Glutamatergic neuron (in vitro differentiated cells): ENCODE measurements around the gene IPPK. TPM values are rescaled to one million over a fixed set of nuclear protein-coding genes. Genes with fewer than 3 reads are reported as not detected.

Experiments
- DNase-seq: peaks from one replicate; pipeline ENCODE4 v3.0.0; 2022
- H3K27ac Mint-ChIP-seq: one replicate; pipeline ENCODE4 v1.8.0; 2020; ENCODE audit warnings: mild to moderate bottlenecking, mixed read lengths, inconsistent platforms; ENCODE audit not compliant: unreplicated experiment
- H3K27me3 Mint-ChIP-seq: one replicate; pipeline ENCODE4 v1.8.0; 2020; ENCODE audit warnings: mild to moderate bottlenecking, moderate library complexity, mixed read lengths, inconsistent platforms; ENCODE audit not compliant: unreplicated experiment
- H3K36me3 Mint-ChIP-seq: one replicate; pipeline ENCODE4 v1.8.0; 2020; ENCODE audit warnings: mild to moderate bottlenecking, mixed read lengths, inconsistent platforms; ENCODE audit not compliant: unreplicated experiment
- H3K4me1 Mint-ChIP-seq: one replicate; pipeline ENCODE4 v1.8.0; 2020; ENCODE audit warnings: mild to moderate bottlenecking, low read depth, mixed read lengths, inconsistent platforms; ENCODE audit not compliant: unreplicated experiment
- H3K4me3 Mint-ChIP-seq: one replicate; pipeline ENCODE4 v1.8.0; 2020; ENCODE audit warnings: mild to moderate bottlenecking, mixed read lengths, inconsistent platforms; ENCODE audit not compliant: unreplicated experiment
- H3K9me3 Mint-ChIP-seq: one replicate; pipeline ENCODE4 v1.8.0; 2020; ENCODE audit warnings: mild to moderate bottlenecking, moderate library complexity, mixed read lengths, inconsistent platforms; ENCODE audit not compliant: unreplicated experiment
- CTCF ChIP-seq: fragments of 200-600 bp; sonication (generic); IDR thresholded peaks from one replicate; pipeline ENCODE4 v1.5.0; 2021; ENCODE audit not compliant: partially characterized antibody, unreplicated experiment
- total RNA-seq: library from RNA; stranded (reverse); fragmentation: NEBNext Ultra II Directional; extraction: Animal tissue kit (Norgen Biotek cat#: 25700); gene quantifications from one replicate; pipeline ENCODE4 v1.2.1, GENCODE V29; 2021; ENCODE audit not compliant: unreplicated experiment

IPPK gene
- total RNA-seq, 1 donor from 2014 or later = 7.0 TPM

GRCh38 chr9:92642564-92642963 is 27.4 kb downstream of the IPPK start:
- Mint-ChIP-seq H3K4me3 (no peak overlapping the region), H3K9me3 (peaks cover 2% of the 10 kb centered on the region), H3K36me3 (no peaks in the 10 kb centered on the region), H3K4me1 (peaks cover 2% of the 10 kb centered on the region), H3K27ac (no peak overlapping the region), H3K27me3 (peaks cover 5% of the 10 kb centered on the region)
- no peak for TF ChIP-seq CTCF
- no peak for DNase-seq

- no peaks in the 10 kb centered on the region for H3K36me3 Mint-ChIP-seq
- H3K4me3 Mint-ChIP-seq = no peak overlapping the region
- peaks cover 2% of the 10 kb centered on the region for H3K9me3 Mint-ChIP-seq
- no peak overlapping the region for H3K27ac Mint-ChIP-seq
- H3K4me1 Mint-ChIP-seq = peaks cover 2% of the 10 kb centered on the region
- no peak for DNase-seq
- peaks cover 5% of the 10 kb centered on the region for H3K27me3 Mint-ChIP-seq
- TF ChIP-seq CTCF = no peak
Observed at GRCh38 chr9:92642041-92642451, 27.9 kb downstream of the IPPK start.

GRCh38 chr9:92641092-92641809 is 28.7 kb downstream of the IPPK start:
- DNase-seq = no peak
- Mint-ChIP-seq H3K4me1 (peaks cover 2% of the 10 kb centered on the region), H3K36me3 (no peaks in the 10 kb centered on the region), H3K4me3 (no peak overlapping the region), H3K27me3 (peaks cover 5% of the 10 kb centered on the region), H3K9me3 (peaks cover 2% of the 10 kb centered on the region), H3K27ac (no peak overlapping the region)
- no peak for TF ChIP-seq CTCF

DNA sequence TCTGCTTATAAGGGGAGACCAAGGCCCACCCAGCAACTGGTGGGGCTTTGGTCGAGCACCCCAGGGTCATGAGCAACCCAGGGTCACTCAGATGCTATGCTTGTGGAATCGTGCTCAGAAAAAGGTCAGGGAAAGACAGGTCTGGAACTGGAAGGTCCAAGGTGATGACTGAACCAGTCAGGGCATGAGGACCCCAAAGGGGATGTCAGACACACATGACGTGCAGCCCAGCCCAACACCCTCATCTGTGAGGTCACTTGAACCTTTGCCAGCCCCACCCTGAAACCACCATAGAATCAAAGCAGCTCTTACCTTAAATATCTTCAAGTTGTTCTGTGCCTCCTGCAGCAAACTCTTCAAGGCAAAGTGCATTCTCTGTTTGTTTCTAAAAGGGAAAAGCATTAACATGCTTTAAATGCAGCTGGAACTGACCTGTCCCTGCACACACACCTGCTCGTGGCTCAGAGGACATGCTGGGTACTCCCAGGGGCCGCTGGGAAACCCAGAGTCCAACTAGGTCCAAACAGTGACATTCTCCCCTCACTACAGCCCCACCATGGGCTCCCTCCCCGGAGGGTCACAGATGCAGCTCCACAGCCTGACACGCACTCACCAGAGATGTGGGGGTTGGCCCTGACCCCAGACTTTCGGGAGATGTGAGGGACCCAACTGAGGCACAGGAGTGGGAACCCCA is 29.4 kb downstream of the IPPK start:
- no peak overlapping the region for H3K4me3 Mint-ChIP-seq
- no peak for DNase-seq
- no peak for TF ChIP-seq CTCF
- peaks cover 2% of the 10 kb centered on the region for H3K9me3 Mint-ChIP-seq
- peaks cover 2% of the 10 kb centered on the region for H3K4me1 Mint-ChIP-seq
- H3K27me3 Mint-ChIP-seq = peaks cover 5% of the 10 kb centered on the region
- no peak overlapping the region for H3K27ac Mint-ChIP-seq
- H3K36me3 Mint-ChIP-seq = no peaks in the 10 kb centered on the region

GRCh38 chr9:92639791-92640271 is 30.1 kb downstream of the IPPK start:
- TF ChIP-seq CTCF = no peak
- Mint-ChIP-seq H3K4me3 (no peak overlapping the region), H3K27me3 (peaks cover 5% of the 10 kb centered on the region), H3K36me3 (no peaks in the 10 kb centered on the region), H3K4me1 (peaks cover 2% of the 10 kb centered on the region), H3K9me3 (peaks cover 2% of the 10 kb centered on the region), H3K27ac (no peak overlapping the region)
- DNase-seq = no peak
